GM18909 (cell line): Measurements from ENCODE around the gene ARMH4.

Experiments used
- ATAC-seq: cut with Tn5 transposase; IDR thresholded peaks from one replicate; pipeline ENCODE4 v1.9.1; 2021; ENCODE audit warnings: mild to moderate bottlenecking; ENCODE audit not compliant: unreplicated experiment, poor library complexity

Gene ARMH4

DNA sequence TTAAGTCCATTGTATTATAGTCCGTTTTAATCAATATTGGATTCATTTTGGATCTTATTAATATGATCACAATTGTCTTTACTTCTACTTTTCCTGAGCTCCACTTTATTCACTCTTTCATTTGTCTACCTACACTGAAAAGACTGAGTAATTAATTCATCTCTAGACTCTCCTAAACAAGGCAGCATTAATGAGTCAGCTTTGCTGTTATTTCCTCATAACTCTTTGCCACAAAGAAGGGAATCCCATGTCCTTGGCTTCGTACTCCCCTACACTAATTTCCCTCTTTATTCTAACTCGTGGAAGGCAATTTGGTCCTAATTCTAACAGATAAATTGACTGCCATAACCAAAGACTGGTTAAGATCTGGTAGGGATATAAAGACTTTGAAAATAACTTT, 91.9 kb downstream of the ARMH4 start:
- no peak for ATAC-seq

DNA sequence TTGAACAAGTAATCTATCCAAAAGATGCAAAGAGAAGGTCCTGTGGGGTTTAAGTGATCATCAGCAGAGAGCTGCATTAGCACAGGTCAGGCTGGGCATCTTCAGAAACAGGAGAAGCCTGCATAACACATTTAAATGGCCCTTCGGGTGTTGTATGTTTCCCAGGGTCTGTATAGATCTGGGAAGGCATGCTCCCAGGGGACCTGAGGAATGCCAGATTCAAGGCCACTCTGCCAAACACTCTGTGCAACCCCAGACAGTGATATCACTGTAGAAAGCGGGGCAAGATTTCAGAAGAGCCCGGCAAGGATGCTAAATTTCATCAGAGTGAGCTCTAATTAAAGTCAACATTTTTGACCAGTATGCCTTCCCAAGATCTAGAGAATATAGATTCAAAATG, 92.9 kb downstream of the ARMH4 start:
- ATAC-seq = no peak

DNA sequence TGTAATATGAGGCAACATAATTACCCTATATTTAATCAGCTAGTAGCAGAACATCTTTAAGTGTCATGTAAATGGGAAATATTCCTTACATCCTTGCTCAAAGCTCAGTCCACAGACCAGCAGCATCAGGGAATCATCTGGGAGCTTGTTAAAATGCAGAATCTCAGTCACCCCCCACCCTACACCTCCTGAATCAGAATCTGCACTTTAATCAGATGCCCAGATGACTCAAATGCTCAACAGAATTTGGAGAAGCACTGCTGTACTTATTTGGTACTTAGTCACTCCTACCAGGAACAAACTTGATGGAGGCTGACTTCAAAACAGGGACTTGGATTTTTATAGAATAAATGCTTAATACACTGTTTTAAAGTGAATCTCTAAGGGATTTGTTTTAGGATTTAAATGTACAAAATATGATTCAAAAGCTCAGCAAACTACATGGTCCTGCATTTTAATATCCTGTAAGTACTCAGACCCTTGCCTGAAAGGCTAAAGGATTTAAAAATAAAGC, 96.5 kb downstream of the ARMH4 start:
- ATAC-seq = no peak

DNA sequence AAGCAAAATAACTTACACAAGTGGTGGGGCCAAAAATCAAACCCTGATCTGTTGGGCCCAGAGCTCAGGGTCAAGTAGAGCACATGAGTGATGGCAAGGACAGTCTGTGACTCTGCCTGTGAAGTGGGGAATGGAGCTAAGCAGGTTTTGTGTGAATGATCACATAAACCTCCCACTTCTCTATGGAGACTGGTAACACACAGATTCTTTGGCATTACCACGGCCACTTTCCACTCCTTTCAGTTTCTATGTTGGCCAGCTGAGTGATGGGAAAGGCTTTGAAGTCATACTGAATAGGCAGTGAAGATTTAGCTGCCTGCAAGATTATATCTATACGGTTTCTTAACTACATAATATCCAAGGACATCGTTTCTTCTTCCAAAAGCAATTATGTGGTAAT, 97.9 kb downstream of the ARMH4 start:
- no peak for ATAC-seq

DNA sequence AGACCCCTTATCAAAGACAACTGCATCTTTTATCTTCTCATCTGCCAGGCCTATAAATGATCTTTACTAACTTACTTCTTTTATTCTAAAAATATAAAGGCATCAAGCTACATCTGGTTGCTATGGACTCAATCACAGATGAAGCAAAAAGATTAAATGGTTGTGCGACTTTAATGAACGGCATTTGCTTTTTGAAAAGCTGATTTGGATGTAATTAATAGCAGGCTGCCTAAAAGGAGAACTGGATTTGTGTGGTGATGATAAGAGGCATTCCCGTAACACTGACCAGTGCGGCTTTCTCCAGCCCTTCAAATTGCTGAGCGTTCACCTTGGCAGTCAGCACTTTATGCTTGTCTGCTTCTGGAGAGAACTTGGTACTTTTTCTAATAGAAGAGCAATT, 103.8 kb downstream of the ARMH4 start:
- no peak for ATAC-seq

DNA sequence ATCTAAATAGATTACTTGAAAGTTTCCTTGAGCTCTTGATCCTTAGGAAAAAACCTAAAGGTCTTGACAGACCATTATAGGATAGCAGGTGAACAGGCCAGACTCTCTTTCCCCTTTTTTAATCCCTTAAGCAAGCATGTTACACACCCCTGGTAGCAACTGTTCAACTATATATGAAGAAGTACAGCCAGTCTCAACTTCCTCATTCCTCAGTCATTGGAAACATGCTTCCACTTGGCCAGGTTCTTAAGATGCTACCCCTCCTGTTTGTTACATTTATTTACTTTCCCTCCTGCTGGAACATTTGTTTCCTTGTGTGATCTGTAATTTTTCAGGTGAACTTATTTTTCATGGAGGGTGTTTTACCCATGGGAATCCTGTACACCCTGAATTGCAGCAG, 124.1 kb downstream of the ARMH4 start:
- no peak for ATAC-seq

DNA sequence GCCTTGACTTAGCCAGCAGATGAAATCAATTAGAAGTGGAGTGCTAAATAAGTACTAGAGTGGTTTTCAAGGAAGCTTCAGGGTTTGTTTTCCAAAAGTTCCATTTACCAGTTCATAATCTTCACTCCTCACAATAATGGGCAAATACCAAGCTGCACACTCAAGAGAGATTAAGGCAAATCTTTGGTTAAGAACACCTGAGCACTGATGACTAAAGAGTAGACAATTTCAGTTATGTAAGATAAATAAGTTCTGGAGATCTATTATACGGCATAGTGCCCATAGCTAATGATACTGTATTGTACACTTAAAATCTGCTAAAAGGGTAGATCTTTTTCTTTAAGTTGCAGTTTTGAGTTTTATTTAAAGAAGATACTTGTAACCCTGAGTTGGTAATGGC, 125.0 kb downstream of the ARMH4 start:
- no peak for ATAC-seq

DNA sequence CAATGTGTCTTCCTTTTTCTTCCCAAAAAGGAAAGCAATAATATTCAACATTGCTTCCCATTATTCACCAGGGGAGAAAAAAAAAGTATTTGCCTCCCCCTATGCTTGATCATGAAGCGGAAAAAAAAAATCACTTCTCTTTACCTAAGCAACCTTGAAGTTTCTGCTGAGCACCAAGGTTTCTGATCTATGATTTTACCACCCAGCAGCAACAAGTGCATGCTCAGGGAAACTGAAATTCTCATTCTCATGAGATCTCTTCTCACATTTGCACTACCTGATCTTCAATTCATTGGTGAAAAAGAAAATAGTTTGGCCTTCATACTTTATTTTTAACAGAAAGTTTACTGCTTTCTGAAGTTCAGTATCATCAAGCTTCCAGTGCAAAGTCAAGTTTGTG, 125.8 kb downstream of the ARMH4 start:
- no peak for ATAC-seq

DNA sequence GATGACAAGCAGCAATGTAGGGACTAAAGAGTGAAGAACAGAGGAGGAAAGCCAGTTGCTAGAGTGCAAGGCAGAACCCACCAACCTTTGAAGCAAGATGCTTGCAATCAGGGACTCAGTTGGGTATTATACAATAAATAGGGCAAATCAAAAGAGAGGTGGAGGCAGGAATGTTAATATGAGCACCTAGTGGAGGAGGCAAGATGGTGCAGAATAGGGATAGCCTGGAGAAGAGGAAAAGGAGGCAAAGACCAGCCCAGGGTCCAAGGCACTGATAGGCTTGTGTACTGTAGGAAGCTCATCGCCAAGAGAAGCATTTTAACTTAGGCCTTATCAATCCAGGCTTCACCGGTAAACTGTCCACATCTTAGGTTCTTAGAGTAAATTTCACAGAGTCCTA, 137.2 kb downstream of the ARMH4 start:
- ATAC-seq = no peak

DNA sequence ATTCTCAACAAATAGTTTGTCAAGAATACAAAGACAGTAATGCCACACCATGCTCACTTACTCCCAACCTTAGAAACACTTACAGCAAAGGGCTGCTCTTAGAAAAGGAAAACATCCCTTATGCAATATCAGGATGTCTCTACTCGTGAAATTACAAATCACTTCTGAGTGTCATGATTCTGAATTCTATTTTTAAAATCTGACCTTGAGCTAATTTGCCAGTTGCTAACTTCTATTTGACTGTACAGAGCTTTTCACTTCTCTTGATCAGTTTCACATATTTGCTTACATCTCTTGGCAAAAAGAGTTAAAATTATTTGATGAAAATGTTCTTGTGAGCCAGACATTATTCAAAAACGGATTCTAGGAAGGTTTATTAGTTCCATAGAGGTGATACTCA, 149.4 kb downstream of the ARMH4 start:
- no peak for ATAC-seq

DNA sequence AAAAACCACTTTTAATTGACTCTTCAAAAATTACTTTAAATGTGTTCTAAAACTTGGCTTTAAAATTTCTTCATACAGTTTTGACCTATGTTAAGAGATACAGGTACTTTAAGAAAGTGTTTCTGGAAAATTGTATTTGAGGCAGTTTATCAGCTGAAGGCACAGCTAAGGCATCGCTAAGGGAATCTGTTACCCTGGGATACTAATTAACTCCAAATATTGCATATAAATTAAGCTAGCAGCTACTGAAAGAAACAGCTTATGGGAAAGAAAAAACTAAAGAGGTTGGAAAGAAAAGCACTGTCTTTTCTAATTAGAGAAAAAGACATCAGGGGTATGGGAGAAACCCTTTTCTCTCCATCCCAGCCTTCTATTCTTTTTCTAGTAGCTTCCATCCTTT, 152.0 kb downstream of the ARMH4 start:
- no peak for ATAC-seq

DNA sequence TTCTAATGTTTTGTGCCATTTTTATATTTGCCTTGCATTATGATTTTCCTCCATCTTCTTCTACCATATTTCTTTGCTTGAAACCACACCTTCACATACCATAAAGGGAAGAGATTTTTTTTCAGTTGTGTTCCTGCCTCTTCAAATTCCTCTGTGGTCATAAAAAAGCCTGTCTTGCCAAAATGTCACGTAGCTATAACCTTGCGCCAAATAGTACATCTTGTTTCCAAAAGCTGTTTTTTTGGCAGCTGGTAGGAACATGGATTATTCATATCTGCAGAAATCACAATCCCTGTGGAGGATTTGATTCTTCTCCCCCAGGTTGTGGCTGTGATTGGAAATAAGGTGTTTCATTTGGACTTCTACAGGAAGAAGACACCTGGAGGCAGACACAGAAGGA, 152.5 kb downstream of the ARMH4 start:
- no peak for ATAC-seq

DNA sequence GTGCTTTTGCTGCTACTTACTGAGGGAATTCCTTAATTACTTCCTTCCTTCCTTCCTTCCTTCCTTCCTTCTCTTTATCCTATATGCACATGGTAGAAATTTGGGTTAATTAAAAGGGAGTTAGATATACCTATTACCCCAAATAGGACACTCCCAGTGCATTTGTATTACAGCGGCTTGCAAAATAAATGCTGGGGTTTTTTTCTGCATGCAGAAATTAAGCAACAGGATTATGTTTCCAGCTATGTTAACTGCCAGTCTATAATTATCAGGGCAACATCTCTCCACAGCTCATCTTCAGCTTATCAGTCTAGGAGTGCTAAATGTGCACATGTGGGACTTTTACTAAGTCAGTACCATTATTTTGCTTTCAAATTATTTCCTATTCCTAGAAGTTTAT, 153.2 kb downstream of the ARMH4 start:
- ATAC-seq = no peak

DNA sequence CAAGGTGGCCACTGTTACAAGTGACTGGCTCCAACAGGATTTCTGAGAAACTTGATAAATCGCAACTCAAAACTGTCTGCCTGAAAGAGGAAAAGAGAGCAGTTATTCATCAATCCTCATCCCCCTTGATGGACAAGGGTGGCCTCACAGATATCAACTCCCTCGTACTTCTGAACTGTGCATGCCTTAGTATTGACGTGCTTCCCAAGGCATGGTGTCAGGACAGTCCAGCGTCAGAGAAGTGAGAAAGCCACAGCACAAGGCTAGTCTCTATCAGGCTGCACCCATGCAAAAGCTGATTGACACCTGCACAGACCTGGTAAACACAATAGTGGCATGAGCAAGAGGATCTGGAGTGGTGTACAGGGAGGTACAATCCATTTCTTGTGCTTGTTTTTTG, 160.7 kb downstream of the ARMH4 start:
- ATAC-seq = no peak

DNA sequence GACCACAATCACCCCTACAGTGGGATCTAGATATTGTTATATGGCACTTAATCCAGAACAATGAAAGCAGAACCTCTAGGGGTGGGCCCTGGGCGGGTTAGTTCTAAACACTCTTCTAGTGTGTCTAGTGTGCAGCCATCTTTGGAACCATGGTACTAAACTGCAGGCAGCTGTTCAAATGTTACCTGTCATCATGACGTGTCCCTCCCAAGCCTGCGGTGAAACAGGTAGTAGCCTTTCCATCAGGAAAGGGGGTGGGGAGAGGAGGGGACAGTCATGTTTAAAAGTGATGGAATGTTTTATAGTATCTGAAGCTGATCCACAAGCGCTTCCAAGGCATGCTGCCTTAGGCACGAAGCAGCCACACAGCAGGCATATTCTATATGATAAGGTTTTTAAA, 163.6 kb downstream of the ARMH4 start:
- no peak for ATAC-seq

DNA sequence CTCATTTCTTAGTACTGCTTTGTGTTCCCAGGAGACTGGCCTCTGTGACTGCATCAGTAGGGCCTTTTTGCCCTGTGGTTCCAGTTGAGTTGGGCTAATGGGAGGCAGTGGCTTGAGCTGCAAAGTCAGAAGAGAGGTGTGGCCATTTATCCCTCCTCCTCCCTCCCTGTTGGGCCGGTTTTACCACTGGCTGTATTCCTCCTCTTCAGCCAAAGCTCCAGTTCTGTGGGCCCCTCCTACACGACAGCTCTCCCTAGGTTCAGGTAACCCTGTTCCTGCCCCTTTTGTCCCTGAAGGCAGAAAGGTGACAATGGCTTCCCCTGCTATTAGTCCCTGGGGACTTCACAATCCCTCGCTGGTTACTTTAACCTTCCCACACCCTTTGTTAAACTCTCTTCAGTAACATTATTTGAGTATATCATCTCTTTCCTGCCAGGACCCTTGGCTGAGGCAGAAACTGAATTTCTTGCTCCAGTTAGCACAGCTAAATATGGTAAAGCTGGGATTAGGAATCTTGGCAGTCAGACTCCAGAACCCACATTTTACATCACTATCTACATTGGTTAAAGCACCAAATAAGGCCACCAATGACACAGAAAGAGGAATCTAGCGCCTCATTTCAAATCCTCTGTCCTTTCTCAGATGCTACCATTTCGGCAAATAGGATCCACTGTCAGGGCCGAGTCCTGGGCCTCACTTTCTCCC, 164.3 kb downstream of the ARMH4 start:
- ATAC-seq = no peak

DNA sequence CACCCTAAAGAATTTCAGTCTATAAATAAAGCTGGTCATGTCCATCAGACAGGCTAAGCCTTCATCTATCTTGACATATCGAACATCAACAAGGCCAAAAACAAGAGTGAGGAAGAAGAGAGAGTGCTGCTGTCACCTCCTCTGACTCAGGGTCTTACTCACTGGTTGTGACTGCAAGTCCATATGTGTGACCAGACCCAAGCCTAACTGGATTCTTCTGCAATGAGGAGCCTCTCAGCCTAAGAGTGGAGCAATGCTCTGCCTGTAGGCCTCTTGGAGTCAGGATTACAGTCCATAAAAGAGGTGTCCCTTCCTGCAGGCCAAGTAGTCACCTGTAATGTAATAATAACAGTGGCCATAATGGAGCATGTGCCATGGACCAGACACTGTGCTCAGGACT, 165.0 kb downstream of the ARMH4 start:
- no peak for ATAC-seq

DNA sequence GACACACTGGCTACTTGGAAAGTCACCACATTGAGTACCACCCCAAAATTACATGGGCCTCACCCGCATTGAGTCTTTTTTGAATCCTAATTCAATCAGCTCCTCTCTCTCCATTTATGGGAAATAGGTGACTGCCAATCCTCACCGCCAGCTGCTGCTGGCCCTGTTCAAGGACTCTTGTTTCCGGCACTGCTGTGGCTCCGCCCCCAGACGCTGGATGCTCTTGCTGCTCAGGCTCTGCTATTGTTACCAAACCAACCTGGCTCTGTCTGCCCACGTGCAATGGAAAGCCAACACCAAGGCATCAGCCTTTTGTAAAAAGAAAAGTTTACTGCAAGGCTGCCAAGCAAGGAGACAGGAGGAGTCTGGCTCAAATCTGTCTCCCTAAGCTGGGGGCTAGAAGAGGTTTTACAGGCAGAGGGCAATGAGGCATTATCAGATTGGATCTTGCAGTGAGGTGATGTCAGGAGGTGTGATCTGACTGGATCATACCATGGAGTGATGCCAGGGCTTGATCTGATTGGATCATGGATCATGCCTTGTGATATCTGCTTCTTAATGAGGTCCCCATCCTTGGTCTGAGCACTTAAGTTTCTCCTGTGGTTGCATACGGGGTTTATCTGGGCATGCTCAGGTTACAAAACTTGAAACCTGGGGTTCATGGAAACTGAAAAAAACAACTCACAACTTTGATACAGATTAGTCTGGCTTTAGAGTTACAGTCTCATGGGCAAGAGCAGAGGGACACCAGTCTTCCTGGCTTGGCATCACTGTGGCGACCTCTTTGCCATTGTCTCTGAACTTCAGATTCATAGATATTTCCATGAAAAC, 169.0 kb downstream of the ARMH4 start:
- ATAC-seq = no peak

DNA sequence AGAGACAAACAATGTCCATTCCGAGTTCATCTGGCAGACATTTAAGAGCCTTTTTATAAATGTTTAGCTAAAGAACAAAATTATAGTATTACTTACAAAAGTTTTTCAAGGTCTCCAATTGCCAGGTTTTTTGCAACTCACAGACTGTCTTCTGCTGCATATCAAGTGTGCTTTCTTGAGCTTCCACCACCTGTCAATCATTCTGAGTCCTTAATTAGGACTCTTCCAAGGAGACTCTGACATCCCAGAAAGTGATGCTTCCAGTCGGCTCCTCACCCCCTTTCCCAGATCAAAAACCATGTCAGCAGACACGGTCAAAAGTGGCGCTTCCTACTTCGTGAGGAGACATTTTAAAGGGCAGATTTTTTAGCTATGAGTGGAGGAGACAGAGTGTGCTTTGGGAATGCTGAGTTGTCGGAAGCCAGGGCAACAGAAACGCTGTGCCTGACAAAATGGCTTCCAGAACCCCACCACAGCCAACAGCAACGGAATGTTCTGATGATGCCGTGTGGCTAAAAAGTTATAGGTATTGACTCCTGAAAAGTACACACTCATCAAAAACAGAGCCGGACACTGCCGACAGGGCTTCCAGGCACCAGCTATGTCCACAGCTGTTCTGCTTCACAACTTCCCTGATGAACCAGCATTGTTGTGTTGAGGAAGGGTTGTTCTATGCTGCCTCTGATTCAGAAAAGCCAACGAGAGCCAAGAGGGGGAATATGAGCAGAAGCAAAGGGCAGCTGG, 170.0 kb downstream of the ARMH4 start:
- no peak for ATAC-seq

DNA sequence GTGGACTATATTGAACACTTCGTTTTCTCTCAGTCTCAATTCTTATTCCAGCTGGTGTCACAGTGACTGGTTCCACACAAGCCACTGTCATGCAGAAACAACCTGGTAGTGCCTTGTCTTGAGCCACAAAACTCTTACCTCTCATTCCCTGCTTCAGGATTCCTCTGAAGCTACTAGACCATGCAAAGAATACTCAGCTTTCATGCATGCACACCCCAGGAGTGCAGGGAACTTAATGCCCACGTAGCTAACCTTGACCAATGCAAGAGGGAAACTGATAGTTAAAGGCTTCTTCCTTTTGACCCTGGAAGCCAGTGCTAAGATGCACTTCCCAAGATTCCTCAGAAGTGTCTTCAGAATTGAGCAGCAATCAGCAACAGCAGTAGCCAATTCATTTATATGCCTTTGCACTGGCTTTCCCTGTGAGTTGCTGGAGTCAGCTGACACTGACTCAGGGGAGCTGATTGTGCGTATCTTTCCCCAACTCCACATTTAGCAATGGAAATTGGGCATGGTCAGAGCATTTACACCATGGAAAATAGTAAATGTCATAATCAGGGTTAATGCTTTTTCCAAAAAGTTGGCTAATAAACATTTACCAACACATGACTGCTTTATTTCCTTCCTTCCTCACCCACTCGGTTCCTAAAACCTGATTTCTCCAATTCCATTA, 172.5 kb downstream of the ARMH4 start:
- no peak for ATAC-seq

DNA sequence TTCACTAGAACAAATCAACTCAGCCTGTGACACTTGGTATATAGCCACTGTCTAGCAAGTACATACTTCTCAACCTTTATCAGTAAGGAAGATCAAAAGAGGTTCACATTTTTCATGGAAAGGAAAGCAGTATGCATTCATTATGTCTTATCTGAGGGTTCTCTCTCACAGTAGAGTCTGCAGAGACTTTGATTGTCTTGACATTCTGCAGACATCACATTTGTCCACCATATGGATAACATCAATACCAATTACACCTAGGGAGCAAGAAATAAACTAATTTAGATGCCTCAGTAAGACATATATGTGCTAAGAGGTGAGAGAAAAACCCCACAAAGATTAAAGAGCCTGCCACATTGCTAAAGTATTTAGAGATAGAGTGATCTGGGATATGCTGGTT, 175.3 kb downstream of the ARMH4 start:
- no peak for ATAC-seq
